HG03175 (cell line): Measurements from ENCODE around the gene EXOC4.

Experiments used
- ATAC-seq: cut with Tn5 transposase; IDR thresholded peaks from one replicate; pipeline ENCODE4 v1.9.1; 2021; ENCODE audit warnings: mild to moderate bottlenecking, moderate library complexity; ENCODE audit not compliant: unreplicated experiment

EXOC4 gene

GRCh38 chr7:133690740-133691139, 437.9 kb downstream of the EXOC4 start:
- ATAC-seq, result no peak

GRCh38 chr7:133691727-133692610, 439.1 kb downstream of the EXOC4 start:
- ATAC-seq, result no peak

- no peak for ATAC-seq
Measured at GRCh38 chr7:133693281-133693680, 440.4 kb downstream of the EXOC4 start.

- ATAC-seq, result no peak
Measured at GRCh38 chr7:133696056-133696455, 443.2 kb downstream of the EXOC4 start.

GRCh38 chr7:133697585-133697984, 444.7 kb downstream of the EXOC4 start:
- ATAC-seq, result no peak

- ATAC-seq, result no peak
Measured at GRCh38 chr7:133698127-133698526, 445.2 kb downstream of the EXOC4 start.

- no peak for ATAC-seq
Measured at GRCh38 chr7:133699386-133699785, 446.5 kb downstream of the EXOC4 start.

GRCh38 chr7:133702078-133702477, 449.2 kb downstream of the EXOC4 start:
- ATAC-seq, result no peak

- ATAC-seq, result no peak
Measured at GRCh38 chr7:133702960-133703359, 450.1 kb downstream of the EXOC4 start.

GRCh38 chr7:133703547-133703946, 450.7 kb downstream of the EXOC4 start:
- ATAC-seq, result no peak

GRCh38 chr7:133704453-133704852, 451.6 kb downstream of the EXOC4 start:
- ATAC-seq, result no peak

GRCh38 chr7:133705596-133705995, 452.7 kb downstream of the EXOC4 start:
- no peak for ATAC-seq

- no peak for ATAC-seq
Measured at GRCh38 chr7:133706016-133706415, 453.1 kb downstream of the EXOC4 start.

GRCh38 chr7:133709036-133709880, 456.4 kb downstream of the EXOC4 start:
- ATAC-seq, result no peak

- no peak for ATAC-seq
Measured at GRCh38 chr7:133712544-133712943, 459.7 kb downstream of the EXOC4 start.

GRCh38 chr7:133714654-133715053, 461.8 kb downstream of the EXOC4 start:
- ATAC-seq, result no peak

- no peak for ATAC-seq
Measured at GRCh38 chr7:133718131-133718530, 465.3 kb downstream of the EXOC4 start.

- ATAC-seq, result no peak
Measured at GRCh38 chr7:133723044-133723443, 470.2 kb downstream of the EXOC4 start.

- ATAC-seq, result no peak
Measured at GRCh38 chr7:133724148-133724547, 471.3 kb downstream of the EXOC4 start.

- no peak for ATAC-seq
Measured at GRCh38 chr7:133724694-133725093, 471.8 kb downstream of the EXOC4 start.

GRCh38 chr7:133727476-133728214, 474.8 kb downstream of the EXOC4 start:
- ATAC-seq, result no peak
